Activated CD8-positive, alpha-beta memory T cell treated with anti-CD3 and anti-CD28 coated beads, Interleukin-2, amount 50 U/mL, for 4 hours (primary cell): ENCODE measurements around the gene RDX.
"Not testable (repeated sequence)": the region's sequence is repeated elsewhere in the genome, so short reads cannot be mapped to it uniquely, and the experiment has no call there.

Experiments
- DNase-seq: peaks from one replicate; pipeline ENCODE4 v3.0.0-alpha.2; 2020

Gene RDX

GRCh38 chr11:110269996-110270395 lies 26.4 kb downstream of the RDX start:
- no peak for DNase-seq

GRCh38 chr11:110268441-110268840 lies 28.0 kb downstream of the RDX start:
- no peak for DNase-seq

GRCh38 chr11:110262072-110262403 lies 34.4 kb downstream of the RDX start:
- DNase-seq, result no peak

- no peak for DNase-seq
These were observed 35.0 kb downstream of the RDX start for GRCh38 chr11:110261195-110262071.

- DNase-seq, result no peak
These were observed 42.9 kb downstream of the RDX start for GRCh38 chr11:110253525-110253924.

- DNase-seq, result no peak
These were observed 44.6 kb downstream of the RDX start for GRCh38 chr11:110251836-110252235.

GRCh38 chr11:110250168-110250567 lies 46.2 kb downstream of the RDX start:
- DNase-seq, result no peak

- no peak for DNase-seq
These were observed 46.6 kb downstream of the RDX start for GRCh38 chr11:110249766-110250165.

GRCh38 chr11:110249066-110249465 lies 47.3 kb downstream of the RDX start:
- no peak for DNase-seq

- no peak for DNase-seq
These were observed 52.6 kb downstream of the RDX start for GRCh38 chr11:110243791-110244190.

GRCh38 chr11:110242746-110243145 lies 53.7 kb downstream of the RDX start:
- DNase-seq, result no peak

- DNase-seq, result no peak
These were observed 54.2 kb downstream of the RDX start for GRCh38 chr11:110242188-110242587.

GRCh38 chr11:110235966-110236365 lies 60.4 kb downstream of the RDX start:
- no peak for DNase-seq

GRCh38 chr11:110230377-110230776 lies 66.0 kb downstream of the RDX start:
- no peak for DNase-seq

GRCh38 chr11:110219006-110219785 lies 77.2 kb downstream of the RDX start:
- DNase-seq, result no peak

- no peak for DNase-seq
These were observed 78.5 kb downstream of the RDX start for GRCh38 chr11:110217936-110218335.

GRCh38 chr11:110217223-110217877 lies 79.1 kb downstream of the RDX start:
- DNase-seq, result no peak

- not testable (repeated sequence) for DNase-seq
These were observed 87.1 kb downstream of the RDX start for GRCh38 chr11:110209313-110209694.

GRCh38 chr11:110208678-110209312 lies 87.6 kb downstream of the RDX start:
- DNase-seq, result not testable (repeated sequence)

GRCh38 chr11:110207123-110207522 lies 89.3 kb downstream of the RDX start:
- no peak for DNase-seq

- DNase-seq, result no peak
These were observed 95.6 kb downstream of the RDX start for GRCh38 chr11:110200836-110201235.

- DNase-seq, result no peak
These were observed 96.2 kb downstream of the RDX start for GRCh38 chr11:110200241-110200640.
